Measurements from ENCODE around the gene CFLAR. TPM values are rescaled to one million over a fixed set of nuclear protein-coding genes. Genes with fewer than 3 reads are reported as not detected.
A peak's percentile ranks its signal among the peaks of the same experiment; 100 is the strongest.

CFLAR gene
- polyA plus RNA-seq, 1 donor from 2014 or later = 104 TPM

- Mint-ChIP-seq H3K27ac (peak overlapping the region; percentile 8 to 93 (median 74)), H3K4me1 (peaks cover 24 to 34% (median 33%) of the 10 kb centered on the region in 3 donors), H3K27me3 (no peaks in the 10 kb centered on the region), H3K36me3 (peaks cover 6% of the 10 kb centered on the region), H3K9me3 (no peaks in the 10 kb centered on the region), H3K4me3 (peak overlapping the region in 1 of 4 donors; percentile 4)
Observed at GRCh38 chr2:201223089-201224073, 107.4 kb downstream of the CFLAR start.

Other genes starting within 250 kb of the CFLAR start
- 33.1 TPM for gene PPIL3, start 227.1 kb upstream of the CFLAR start, polyA plus RNA-seq
- 16.4 TPM for gene NIF3L1, start 226.8 kb upstream of the CFLAR start, polyA plus RNA-seq
- gene ORC2, start 152.5 kb upstream of the CFLAR start, polyA plus RNA-seq = 7.1 TPM
- 15.1 TPM for gene HYCC2, start 44.5 kb upstream of the CFLAR start, polyA plus RNA-seq
- 188 TPM for gene NDUFB3, start 44.2 kb upstream of the CFLAR start, polyA plus RNA-seq
- 14.9 TPM for gene CASP10, start 67.0 kb downstream of the CFLAR start, polyA plus RNA-seq
- 56.1 TPM for gene CASP8, start 144.4 kb downstream of the CFLAR start, polyA plus RNA-seq
- gene FLACC1, start 241.2 kb downstream of the CFLAR start, polyA plus RNA-seq = 0.64 TPM